Stimulated activated CD8-positive, alpha-beta memory T cell treated with anti-CD3 and anti-CD28 coated beads, Interleukin-7, amount 100 ng/mL, for 48 hours (primary cell): Measurements from ENCODE around the gene BTN1A1.
"Not testable (repeated sequence)": the region's sequence is repeated elsewhere in the genome, so short reads cannot be mapped to it uniquely, and the experiment has no call there.

Source experiments
- DNase-seq, 2 donors: peaks; one replicate each; pipeline ENCODE4 v3.0.0-alpha.2; 2020; ENCODE audit warnings: low read depth in 1 of 2; ENCODE audit errors: extremely low read depth in 1 of 2

The BTN1A1 gene

DNA sequence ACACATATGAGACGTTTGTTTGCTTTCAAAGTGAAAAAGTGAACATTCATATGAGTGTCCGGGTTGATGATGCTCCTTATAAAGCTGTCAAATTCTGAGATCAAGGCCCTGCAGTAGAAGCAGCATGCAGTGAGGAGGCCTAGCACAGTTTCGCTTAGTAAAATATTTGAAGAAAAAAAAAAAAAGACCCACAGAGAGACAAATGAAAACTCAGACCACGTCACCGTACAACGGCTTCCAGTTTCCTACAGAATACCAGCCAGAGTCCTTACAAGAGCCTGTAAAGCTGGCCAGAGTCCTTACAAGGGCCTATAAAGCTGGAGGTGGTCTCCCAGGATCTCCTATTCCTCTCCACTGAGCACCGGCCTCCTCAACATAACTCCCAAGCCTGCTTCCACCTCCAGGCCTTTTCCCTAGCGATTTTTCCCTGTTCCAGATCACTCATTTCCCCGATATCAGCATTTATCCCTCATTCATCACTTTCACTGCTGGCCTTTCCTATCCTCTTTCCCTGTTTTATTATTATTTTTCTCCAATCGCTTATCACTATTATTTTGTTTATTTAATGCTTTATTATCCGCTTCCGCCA is 36.6 kb downstream of the BTN1A1 start:
- DNase-seq: peak in 1 of 2 donors; percentile 33

GRCh38 chr6:26537160-26537845 is 37.2 kb downstream of the BTN1A1 start:
- DNase-seq: peak; percentile 82 to 86

GRCh38 chr6:26537846-26538571 is 37.9 kb downstream of the BTN1A1 start, which contains the start of gene HMGN4:
Gene HMGN4 (plus strand): TSS chr6:26538366. CDS start chr6:26545207, 6,841 bp downstream.
- peak in 1 of 2 donors; percentile 71 for DNase-seq

DNA sequence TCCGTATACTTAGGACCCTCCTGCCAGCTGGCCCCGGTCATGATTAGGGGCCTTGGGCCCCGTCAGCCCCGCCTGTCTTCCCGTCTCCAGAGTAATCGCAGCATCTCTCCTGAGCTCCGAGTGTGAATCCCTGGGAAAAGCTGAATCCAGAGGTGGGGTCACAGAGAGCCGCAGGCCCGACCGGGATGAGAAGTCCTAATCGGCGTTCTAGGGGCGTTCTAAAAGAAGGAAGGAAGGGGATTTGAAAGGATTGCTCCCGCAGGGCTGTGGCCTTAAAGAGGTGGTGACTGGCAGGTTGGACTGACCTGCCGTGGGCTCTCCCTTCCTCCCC is 38.4 kb downstream of the BTN1A1 start:
- DNase-seq: no peak

DNA sequence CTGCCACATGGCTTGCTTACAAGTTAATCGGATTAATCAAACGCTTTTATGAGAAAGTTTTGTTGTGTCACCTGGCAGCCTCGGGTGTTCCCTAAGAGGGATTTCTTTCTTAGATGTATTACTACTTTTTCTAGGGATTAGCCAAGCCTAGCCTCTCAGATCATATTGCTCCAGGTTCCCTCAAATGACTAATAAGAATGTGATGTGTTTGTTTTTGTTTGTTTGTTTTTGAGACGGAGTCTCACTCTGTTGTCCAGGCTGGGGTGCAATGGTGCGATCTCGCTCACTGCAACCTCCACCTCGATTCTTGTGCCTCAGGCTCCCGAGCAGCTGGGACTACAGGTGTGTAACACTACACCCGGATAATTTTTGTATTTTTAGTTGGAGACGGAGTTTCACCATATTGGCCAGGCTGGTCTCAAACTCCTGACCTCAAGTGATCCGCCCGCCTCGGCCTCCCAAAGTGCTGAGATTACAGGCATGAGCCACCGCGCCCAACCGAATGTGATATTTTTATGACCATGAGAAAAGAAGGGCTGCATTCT is 39.0 kb downstream of the BTN1A1 start:
- DNase-seq: no peak

DNA sequence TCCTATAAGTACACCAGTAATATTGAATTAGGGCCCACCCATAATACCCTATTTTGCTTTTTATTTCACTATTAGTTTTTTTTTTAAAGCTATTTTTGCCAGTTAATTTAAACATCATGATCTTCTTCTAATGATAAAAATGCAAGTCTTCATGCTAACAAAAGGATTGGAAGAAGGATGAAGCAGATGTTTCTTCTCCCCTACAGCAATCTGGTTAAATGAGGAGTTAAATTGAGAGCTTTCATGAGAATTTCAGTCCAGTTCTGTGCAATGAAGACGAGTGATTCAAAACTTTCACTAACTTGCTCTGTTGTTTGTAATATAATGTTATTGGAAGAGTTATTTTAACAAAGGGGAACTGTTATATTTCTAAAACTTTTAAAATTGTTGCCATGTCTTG is 41.5 kb downstream of the BTN1A1 start:
- DNase-seq: no peak

GRCh38 chr6:26543953-26544352 is 43.9 kb downstream of the BTN1A1 start:
- DNase-seq: no peak

GRCh38 chr6:26544473-26544872 is 44.4 kb downstream of the BTN1A1 start:
- no peak for DNase-seq

DNA sequence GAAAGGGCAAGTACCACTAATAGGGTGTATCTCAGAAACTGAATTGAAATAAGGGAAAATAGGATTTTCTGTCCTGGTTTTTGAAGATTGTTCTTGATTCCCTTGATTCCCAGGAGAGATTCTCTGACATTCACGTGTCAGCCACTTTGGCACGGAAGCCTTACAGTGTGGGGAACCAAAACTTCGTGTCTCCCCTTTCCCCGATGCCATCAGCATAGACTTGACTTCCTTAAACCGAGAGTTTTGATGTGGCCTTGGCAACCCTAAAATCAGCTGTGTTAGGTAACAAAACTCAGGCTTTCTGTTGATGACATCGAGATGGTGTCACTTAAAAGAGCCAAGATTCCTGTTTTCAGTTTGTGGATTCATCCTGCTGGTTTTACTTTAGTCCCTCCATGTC is 45.5 kb downstream of the BTN1A1 start:
- DNase-seq: no peak

DNA sequence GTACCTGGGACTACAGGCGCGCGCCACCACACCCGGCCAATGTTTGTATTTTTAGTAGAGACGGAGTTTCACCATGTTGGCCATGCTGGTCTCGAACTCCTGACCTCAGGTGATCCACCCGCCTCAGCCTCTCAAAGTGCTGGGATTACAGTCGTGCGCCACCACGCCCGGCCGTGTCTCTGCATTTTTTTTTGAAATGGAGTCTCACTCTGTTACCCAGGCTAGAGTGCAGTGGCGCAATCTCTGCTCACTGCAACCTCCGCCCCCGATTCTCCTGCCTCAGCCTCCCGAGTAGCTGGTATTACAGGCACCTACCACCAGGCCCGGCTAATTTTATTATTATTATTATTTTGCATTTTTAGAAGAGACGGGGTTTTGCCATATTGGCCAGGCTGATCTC is 47.3 kb downstream of the BTN1A1 start:
- not testable (repeated sequence) for DNase-seq

GRCh38 chr6:26550250-26550993 is 50.3 kb downstream of the BTN1A1 start:
- peak; percentile 37 for DNase-seq

DNA sequence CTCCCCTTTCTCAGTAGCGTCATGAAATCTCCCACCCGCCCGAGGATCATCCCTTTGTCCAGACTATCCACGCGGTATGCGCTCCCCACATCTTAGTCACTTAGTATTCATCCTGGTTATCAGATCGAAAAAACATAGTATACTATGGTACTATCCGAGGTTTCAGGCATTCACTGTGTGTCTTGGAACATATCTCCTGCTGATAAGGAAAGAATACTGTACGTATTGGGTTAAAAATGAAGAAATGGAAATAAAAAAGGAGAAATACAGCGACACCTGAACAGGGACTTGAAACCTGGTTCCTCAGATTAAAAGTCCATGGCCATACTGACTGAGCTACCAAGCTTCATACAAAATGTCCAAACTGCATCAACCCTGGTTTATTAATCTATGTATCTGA is 52.1 kb downstream of the BTN1A1 start:
- no peak for DNase-seq

DNA sequence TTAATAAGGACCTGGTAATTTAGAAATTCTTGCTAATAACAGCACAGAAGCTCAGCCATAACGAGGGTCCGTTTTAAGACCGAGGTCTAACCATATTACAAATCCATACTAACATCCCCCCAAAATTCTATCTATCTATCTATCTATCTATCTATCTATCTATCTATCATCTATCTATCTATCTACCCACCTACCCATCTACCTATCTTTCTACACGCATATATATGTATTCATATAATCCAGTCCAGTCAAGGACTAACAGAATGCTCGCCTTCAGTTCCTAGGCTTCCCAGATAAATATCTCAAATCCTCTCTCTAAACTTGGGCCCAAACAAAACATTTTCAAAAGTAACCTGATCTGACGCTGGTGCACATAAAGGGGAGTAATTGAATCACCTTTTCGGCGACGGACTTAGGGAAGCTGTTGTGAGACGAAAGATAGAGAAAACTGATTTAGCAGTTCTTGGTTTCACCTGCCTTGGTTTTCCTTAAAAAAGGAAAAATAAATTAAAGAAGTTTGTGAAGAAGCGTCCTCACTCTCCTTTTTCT is 52.6 kb downstream of the BTN1A1 start:
- DNase-seq: no peak

DNA sequence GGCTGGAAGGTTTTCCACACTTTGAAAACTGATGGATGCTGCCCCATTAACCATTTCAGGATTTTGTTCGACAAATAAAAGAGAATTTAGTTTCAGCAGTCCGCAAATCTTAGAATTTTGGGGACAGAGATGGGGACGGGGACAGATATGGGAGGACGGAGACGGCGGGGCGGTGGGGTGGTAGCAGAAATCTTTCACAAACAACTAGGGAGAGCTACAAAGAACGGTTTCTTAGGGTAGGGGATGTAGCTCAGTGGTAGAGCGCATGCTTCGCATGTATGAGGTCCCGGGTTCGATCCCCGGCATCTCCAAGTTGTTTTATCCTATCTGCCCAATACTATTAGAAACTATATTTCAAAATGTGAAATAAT is 53.1 kb downstream of the BTN1A1 start:
- peak; percentile 50 to 59 for DNase-seq

DNA sequence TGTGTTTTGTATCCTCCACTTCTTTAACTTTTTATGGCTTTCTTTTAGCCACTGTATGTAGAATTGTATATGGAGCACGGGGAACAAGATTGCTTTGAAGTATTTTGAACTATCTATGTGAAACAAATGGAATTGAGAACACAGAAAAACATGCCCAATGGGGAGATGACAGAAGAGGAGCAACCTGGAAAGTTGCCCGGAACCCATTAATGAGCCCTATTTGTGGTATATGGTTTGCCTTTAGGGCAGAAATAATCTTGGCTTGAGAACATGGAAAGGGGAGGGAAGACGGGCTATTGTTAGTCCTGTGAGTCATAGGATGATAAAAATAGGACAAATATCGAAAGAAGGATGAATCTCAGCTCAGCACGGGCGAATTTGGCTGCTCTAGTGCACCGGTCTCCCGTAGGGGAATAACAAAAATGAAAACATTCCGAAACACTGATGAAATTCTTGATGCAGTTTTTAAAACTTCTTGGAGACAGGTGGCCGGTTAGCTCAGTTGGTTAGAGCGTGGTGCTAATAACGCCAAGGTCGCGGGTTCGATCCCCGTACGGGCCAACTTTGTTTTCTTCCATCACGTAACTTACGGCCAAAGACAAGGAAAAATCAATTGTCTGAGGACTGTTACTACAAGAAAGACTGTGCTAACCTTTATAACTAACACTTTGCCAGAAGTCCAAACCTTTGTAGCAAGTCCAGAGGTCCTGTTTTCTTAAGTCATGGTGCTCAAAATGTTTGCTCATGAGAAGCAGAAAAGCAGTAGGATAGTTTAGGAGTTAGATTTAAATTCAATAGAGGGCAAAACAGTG is 53.7 kb downstream of the BTN1A1 start:
- peak; percentile 56 to 70 for DNase-seq

DNA sequence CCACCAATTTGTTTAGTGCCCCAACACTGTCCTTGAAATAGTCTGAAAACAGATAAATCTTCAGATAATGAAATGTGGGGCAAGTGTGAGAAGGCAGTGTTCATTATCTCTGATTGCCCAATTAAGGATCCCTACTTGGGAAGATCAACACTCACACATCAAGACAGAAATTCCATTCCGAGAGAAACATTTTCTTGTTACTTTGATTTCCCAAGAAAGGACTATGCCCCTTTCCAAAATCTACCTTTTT is 54.3 kb downstream of the BTN1A1 start:
- no peak for DNase-seq

- DNase-seq: peak in 1 of 2 donors; percentile 42
Measured at GRCh38 chr6:26554697-26555504, 54.8 kb downstream of the BTN1A1 start.

DNA sequence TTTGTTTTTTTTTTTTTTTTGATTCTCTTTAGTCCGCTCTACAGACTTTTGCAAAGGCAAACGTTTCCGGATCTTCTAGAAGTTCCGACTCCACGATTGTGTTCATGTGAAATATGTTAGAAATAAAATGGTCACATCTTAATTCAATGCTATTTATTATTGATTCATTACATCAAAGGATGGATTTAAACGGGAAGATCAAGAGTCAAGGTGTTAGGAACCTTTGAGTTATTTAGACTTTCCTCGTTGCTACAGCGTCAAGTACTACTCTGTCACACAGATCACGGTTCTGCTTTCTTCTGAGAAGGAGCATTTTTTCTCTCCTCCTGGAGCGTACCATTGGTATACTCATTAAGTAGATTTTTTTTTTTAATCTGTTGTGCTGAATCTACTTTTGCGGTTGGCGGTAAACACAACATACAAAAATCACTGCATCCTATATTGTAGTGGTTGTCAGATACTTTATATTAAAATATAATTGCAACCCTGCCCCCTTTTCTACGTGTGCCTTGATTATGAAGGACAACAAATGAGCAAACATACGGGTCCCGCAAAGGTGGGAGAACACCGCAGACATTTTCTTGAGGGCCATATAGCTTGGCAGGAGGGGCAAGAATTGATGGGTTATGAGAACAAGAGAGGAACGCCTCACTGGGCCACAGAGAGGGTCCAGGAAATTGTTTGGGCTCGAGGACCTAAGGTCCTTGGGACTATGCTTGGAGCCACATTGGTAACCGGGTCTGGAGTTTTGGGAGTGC is 55.6 kb downstream of the BTN1A1 start:
- DNase-seq: no peak
